ENCODE data around the gene PDAP1. TPM values are rescaled to one million over a fixed set of nuclear protein-coding genes. Genes with fewer than 3 reads are reported as not detected.

The PDAP1 gene
- total and polyA plus RNA-seq, 9 of the 15 experiments (the other 6 are each of a cell fraction or from before 2014, with no cell fraction given), result 10.2 to 315 (median 129) TPM

GRCh38 chr7:99437946-99438572 lies 29.7 kb upstream of the PDAP1 start (continued):
- TF ChIP-seq, protein P1, sequence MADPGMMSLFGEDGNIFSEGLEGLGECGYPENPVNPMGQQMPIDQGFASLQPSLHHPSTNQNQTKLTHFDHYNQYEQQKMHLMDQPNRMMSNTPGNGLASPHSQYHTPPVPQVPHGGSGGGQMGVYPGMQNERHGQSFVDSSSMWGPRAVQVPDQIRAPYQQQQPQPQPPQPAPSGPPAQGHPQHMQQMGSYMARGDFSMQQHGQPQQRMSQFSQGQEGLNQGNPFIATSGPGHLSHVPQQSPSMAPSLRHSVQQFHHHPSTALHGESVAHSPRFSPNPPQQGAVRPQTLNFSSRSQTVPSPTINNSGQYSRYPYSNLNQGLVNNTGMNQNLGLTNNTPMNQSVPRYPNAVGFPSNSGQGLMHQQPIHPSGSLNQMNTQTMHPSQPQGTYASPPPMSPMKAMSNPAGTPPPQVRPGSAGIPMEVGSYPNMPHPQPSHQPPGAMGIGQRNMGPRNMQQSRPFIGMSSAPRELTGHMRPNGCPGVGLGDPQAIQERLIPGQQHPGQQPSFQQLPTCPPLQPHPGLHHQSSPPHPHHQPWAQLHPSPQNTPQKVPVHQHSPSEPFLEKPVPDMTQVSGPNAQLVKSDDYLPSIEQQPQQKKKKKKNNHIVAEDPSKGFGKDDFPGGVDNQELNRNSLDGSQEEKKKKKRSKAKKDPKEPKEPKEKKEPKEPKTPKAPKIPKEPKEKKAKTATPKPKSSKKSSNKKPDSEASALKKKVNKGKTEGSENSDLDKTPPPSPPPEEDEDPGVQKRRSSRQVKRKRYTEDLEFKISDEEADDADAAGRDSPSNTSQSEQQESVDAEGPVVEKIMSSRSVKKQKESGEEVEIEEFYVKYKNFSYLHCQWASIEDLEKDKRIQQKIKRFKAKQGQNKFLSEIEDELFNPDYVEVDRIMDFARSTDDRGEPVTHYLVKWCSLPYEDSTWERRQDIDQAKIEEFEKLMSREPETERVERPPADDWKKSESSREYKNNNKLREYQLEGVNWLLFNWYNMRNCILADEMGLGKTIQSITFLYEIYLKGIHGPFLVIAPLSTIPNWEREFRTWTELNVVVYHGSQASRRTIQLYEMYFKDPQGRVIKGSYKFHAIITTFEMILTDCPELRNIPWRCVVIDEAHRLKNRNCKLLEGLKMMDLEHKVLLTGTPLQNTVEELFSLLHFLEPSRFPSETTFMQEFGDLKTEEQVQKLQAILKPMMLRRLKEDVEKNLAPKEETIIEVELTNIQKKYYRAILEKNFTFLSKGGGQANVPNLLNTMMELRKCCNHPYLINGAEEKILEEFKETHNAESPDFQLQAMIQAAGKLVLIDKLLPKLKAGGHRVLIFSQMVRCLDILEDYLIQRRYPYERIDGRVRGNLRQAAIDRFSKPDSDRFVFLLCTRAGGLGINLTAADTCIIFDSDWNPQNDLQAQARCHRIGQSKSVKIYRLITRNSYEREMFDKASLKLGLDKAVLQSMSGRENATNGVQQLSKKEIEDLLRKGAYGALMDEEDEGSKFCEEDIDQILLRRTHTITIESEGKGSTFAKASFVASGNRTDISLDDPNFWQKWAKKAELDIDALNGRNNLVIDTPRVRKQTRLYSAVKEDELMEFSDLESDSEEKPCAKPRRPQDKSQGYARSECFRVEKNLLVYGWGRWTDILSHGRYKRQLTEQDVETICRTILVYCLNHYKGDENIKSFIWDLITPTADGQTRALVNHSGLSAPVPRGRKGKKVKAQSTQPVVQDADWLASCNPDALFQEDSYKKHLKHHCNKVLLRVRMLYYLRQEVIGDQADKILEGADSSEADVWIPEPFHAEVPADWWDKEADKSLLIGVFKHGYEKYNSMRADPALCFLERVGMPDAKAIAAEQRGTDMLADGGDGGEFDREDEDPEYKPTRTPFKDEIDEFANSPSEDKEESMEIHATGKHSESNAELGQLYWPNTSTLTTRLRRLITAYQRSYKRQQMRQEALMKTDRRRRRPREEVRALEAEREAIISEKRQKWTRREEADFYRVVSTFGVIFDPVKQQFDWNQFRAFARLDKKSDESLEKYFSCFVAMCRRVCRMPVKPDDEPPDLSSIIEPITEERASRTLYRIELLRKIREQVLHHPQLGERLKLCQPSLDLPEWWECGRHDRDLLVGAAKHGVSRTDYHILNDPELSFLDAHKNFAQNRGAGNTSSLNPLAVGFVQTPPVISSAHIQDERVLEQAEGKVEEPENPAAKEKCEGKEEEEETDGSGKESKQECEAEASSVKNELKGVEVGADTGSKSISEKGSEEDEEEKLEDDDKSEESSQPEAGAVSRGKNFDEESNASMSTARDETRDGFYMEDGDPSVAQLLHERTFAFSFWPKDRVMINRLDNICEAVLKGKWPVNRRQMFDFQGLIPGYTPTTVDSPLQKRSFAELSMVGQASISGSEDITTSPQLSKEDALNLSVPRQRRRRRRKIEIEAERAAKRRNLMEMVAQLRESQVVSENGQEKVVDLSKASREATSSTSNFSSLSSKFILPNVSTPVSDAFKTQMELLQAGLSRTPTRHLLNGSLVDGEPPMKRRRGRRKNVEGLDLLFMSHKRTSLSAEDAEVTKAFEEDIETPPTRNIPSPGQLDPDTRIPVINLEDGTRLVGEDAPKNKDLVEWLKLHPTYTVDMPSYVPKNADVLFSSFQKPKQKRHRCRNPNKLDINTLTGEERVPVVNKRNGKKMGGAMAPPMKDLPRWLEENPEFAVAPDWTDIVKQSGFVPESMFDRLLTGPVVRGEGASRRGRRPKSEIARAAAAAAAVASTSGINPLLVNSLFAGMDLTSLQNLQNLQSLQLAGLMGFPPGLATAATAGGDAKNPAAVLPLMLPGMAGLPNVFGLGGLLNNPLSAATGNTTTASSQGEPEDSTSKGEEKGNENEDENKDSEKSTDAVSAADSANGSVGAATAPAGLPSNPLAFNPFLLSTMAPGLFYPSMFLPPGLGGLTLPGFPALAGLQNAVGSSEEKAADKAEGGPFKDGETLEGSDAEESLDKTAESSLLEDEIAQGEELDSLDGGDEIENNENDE (IDR thresholded peaks at IDR 0.05; ENCODE audit: low read depth, low read length), result no peak
- TF ChIP-seq ZNF57 (CRISPR knock-in tag; IDR thresholded peaks at IDR 0.05) (no peak), MYC (IDR thresholded peaks at IDR 0.05; ENCODE audit: low read depth, low read length) (no peak), MYC (CRISPR knock-in tag; IDR thresholded peaks at IDR 0.05; ENCODE audit: borderline replicate concordance, low read depth) (peak; percentile 40; the same call in 1 of the 2 replicates), HDAC3 (IDR thresholded peaks at IDR 0.05; ENCODE audit: borderline replicate concordance, partially characterized antibody) (no peak), DPF2 (IDR thresholded peaks at IDR 0.05) (0 out of 2 replicates have a peak, but pooled peaks have one; percentile 7), ETV5 (CRISPR knock-in tag; IDR thresholded peaks at IDR 0.05; ENCODE audit: low read depth) (no peak), CC2D1A (IDR thresholded peaks at IDR 0.05) (no peak), ZNF184 (CRISPR knock-in tag; IDR thresholded peaks at IDR 0.05) (no peak), CBX5 (IDR thresholded peaks at IDR 0.05; ENCODE audit: borderline replicate concordance, low read depth) (no peak), TFAM (CRISPR knock-in tag; conservative IDR thresholded peaks at IDR 0.05) (no peak), ARHGAP35 (IDR thresholded peaks at IDR 0.05; ENCODE audit: partially characterized antibody) (no peak), PRPF4 (IDR thresholded peaks at IDR 0.05; ENCODE audit: insufficient read depth, low read depth, low read length, poor library complexity, severe bottlenecking) (no peak), SMARCA5 (IDR thresholded peaks at IDR 0.05) (no peak), TSC22D4 (tag; IDR thresholded peaks at IDR 0.05) (no peak)
- TF ChIP-seq, protein P2, sequence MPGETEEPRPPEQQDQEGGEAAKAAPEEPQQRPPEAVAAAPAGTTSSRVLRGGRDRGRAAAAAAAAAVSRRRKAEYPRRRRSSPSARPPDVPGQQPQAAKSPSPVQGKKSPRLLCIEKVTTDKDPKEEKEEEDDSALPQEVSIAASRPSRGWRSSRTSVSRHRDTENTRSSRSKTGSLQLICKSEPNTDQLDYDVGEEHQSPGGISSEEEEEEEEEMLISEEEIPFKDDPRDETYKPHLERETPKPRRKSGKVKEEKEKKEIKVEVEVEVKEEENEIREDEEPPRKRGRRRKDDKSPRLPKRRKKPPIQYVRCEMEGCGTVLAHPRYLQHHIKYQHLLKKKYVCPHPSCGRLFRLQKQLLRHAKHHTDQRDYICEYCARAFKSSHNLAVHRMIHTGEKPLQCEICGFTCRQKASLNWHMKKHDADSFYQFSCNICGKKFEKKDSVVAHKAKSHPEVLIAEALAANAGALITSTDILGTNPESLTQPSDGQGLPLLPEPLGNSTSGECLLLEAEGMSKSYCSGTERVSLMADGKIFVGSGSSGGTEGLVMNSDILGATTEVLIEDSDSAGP (CRISPR knock-in tag; IDR thresholded peaks at IDR 0.05), result no peak

All from K562 (cell line).